ENCODE data around the gene TOMM40L. TPM values are rescaled to one million over a fixed set of nuclear protein-coding genes. Genes with fewer than 3 reads are reported as not detected.
"Not testable (repeated sequence)": the region's sequence is repeated elsewhere in the genome, so short reads cannot be mapped to it uniquely, and the experiment has no call there.

The TOMM40L gene
- total and polyA plus RNA-seq, 2 donors from 2014 or later = 12.1 to 29.0 TPM

DNA sequence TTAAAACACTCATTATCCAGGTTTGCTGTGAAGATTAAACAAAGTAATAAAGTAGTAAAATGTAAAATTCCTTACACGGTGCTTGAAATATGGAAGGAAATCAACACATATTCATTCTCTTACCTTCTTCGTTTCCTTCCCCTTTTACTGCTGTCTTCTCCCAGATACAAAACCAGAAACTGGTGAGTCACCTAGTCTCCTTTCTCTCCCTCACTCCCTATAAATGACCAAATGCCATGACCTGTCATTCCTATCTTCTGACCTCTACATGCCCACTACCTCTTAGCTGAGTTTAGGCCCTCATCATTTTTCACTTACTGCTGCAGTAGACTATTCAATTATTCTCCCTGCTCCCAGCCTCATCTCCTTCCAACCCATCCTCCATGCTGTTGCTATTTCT lies 16.5 kb downstream of the TOMM40L start:
- Histone ChIP-seq H3K9me3 (ENCODE audit: control insufficient read depth in 2 of 3, insufficient read depth in 1 of 3, low read length in 3 of 3) (no peaks in the 10 kb centered on the region), H3K36me3 (ENCODE audit: control insufficient read depth in 2 of 3, insufficient read depth in 3 of 3, low read length in 3 of 3) (no peaks in the 10 kb centered on the region), H3K4me3 (ENCODE audit: low read length in 3 of 3) (no peak overlapping the region), H3K4me1 (ENCODE audit: control insufficient read depth in 2 of 3, insufficient read depth in 2 of 3, low read depth in 1 of 3, low read length in 3 of 3) (peaks cover 0 to 4% (median 0%) of the 10 kb centered on the region in 3 donors), H3K27me3 (ENCODE audit: control insufficient read depth, insufficient read depth, low read length) (no peaks in the 10 kb centered on the region), H3K9ac (ENCODE audit: low read length in 3 of 3) (no peak overlapping the region), H3K27ac (ENCODE audit: low read depth in 2 of 2, low read length in 2 of 2) (no peak overlapping the region)
- intact Hi-C loops (cut with DNase I) = no loop called here
- DNase-seq = no peak
- FAIRE-seq = no peak
- TF ChIP-seq, protein P1, sequence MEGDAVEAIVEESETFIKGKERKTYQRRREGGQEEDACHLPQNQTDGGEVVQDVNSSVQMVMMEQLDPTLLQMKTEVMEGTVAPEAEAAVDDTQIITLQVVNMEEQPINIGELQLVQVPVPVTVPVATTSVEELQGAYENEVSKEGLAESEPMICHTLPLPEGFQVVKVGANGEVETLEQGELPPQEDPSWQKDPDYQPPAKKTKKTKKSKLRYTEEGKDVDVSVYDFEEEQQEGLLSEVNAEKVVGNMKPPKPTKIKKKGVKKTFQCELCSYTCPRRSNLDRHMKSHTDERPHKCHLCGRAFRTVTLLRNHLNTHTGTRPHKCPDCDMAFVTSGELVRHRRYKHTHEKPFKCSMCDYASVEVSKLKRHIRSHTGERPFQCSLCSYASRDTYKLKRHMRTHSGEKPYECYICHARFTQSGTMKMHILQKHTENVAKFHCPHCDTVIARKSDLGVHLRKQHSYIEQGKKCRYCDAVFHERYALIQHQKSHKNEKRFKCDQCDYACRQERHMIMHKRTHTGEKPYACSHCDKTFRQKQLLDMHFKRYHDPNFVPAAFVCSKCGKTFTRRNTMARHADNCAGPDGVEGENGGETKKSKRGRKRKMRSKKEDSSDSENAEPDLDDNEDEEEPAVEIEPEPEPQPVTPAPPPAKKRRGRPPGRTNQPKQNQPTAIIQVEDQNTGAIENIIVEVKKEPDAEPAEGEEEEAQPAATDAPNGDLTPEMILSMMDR (IDR thresholded peaks at IDR 0.05; ENCODE audit: borderline replicate concordance, extremely low read depth, insufficient read depth) = no peak

DNA sequence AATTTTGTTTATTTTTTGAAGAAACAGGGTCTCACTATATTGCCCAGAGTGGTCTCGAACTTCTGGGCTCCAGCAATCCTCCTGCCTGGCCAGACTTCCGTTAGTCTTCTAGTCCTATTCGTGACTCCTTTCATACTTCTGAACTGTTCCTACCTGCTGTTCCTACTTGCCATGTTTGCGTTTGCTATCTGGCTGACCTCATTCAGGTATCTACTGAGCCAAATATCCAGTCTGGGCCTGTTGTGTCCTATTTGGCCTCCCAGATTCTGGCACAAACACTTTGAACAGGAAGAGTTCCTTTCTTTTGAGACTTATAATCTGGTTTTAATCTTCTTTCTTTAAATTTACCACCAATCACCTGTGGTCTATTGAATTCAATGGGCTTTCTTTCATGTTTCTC lies 19.0 kb downstream of the TOMM40L start:
- Histone ChIP-seq H3K27ac (ENCODE audit: low read depth in 2 of 2, low read length in 2 of 2) (no peak overlapping the region), H3K36me3 (ENCODE audit: control insufficient read depth in 2 of 3, insufficient read depth in 3 of 3, low read length in 3 of 3) (no peaks in the 10 kb centered on the region), H3K9ac (ENCODE audit: low read length in 3 of 3) (no peak overlapping the region), H3K4me3 (ENCODE audit: low read length in 3 of 3) (no peak overlapping the region), H3K27me3 (ENCODE audit: control insufficient read depth, insufficient read depth, low read length) (no peaks in the 10 kb centered on the region), H3K4me1 (ENCODE audit: control insufficient read depth in 2 of 3, insufficient read depth in 2 of 3, low read depth in 1 of 3, low read length in 3 of 3) (no peaks in the 10 kb centered on the region), H3K9me3 (ENCODE audit: control insufficient read depth in 2 of 3, insufficient read depth in 1 of 3, low read length in 3 of 3) (no peaks in the 10 kb centered on the region)
- TF ChIP-seq, protein P1 (IDR thresholded peaks at IDR 0.05; ENCODE audit: borderline replicate concordance, extremely low read depth, insufficient read depth) = no peak
- no peak for DNase-seq
- intact Hi-C loops (cut with DNase I) = no loop called here
- FAIRE-seq = no peak

DNA sequence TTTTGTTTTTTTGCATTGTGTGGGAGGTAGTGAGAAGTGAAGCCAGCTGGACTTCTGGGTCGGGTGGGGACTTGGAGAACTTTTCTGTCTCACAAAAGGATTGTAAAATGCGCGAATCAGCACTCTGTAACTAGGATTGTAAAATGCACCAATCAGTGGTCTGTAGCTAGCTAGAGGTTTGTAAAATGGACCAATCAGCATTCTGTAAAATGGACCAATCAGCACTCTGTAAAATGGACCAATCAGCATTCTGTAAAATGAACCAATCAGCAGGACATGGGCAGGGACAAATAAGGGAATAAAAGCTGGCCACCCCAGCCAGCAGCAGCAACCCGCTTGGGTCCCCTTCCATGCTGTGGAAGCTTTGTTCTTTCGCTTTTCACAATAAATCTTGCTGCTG lies 24.2 kb downstream of the TOMM40L start:
- H3K4me1 ChIP-seq (ENCODE audit: control insufficient read depth in 2 of 3, insufficient read depth in 2 of 3, low read depth in 1 of 3, low read length in 3 of 3); H3K36me3 ChIP-seq (ENCODE audit: control insufficient read depth in 2 of 3, insufficient read depth in 3 of 3, low read length in 3 of 3); H3K9ac ChIP-seq (ENCODE audit: low read length in 3 of 3); H3K27ac ChIP-seq (ENCODE audit: low read depth in 2 of 2, low read length in 2 of 2); intact Hi-C loops (cut with DNase I); FAIRE-seq; H3K9me3 ChIP-seq (ENCODE audit: control insufficient read depth in 2 of 3, insufficient read depth in 1 of 3, low read length in 3 of 3); H3K4me3 ChIP-seq (ENCODE audit: low read length in 3 of 3); H3K27me3 ChIP-seq (ENCODE audit: control insufficient read depth, insufficient read depth, low read length); DNase-seq: not testable (repeated sequence)

DNA sequence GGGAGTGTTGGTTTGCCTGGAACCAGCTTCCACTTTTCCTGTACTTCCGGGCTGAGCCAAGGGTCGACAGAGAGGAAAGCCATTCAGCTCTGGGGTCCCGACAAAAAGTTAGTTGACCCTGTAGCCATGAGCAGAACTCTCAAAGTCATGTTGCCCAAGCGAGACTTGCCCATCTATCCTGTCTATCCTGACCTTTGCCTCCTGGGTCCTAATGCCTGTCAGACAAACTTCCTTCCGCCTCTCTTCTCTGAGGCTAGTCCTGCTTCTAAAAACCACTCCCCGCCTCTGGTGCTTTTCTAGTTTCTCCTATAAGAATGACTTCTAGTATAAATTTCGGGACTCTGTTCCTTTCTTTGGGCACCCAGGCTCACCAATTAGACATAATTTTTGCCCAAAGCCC lies 25.0 kb downstream of the TOMM40L start:
- H3K9ac ChIP-seq (ENCODE audit: low read length in 3 of 3) = no peak overlapping the region
- DNase-seq = no peak
- H3K9me3 ChIP-seq (ENCODE audit: control insufficient read depth in 2 of 3, insufficient read depth in 1 of 3, low read length in 3 of 3) = no peaks in the 10 kb centered on the region
- intact Hi-C loops (cut with DNase I) = no loop called here
- no peaks in the 10 kb centered on the region for H3K27me3 ChIP-seq (ENCODE audit: control insufficient read depth, insufficient read depth, low read length)
- H3K4me3 ChIP-seq (ENCODE audit: low read length in 3 of 3) = no peak overlapping the region
- TF ChIP-seq, protein P1 (IDR thresholded peaks at IDR 0.05; ENCODE audit: borderline replicate concordance, extremely low read depth, insufficient read depth) = no peak
- no peaks in the 10 kb centered on the region for H3K4me1 ChIP-seq (ENCODE audit: control insufficient read depth in 2 of 3, insufficient read depth in 2 of 3, low read depth in 1 of 3, low read length in 3 of 3)
- H3K27ac ChIP-seq (ENCODE audit: low read depth in 2 of 2, low read length in 2 of 2) = no peak overlapping the region
- no peak for FAIRE-seq
- H3K36me3 ChIP-seq (ENCODE audit: control insufficient read depth in 2 of 3, insufficient read depth in 3 of 3, low read length in 3 of 3) = no peaks in the 10 kb centered on the region

Measured in kidney (tissue), 14 donors.